SH-SY5Y (cell line): ENCODE data around the gene MFF.

Experiments
- GATA2 ChIP-seq: IDR thresholded peaks from 2 replicates; pipeline ENCODE4 v1.6.1; 2011; ENCODE audit warnings: mild to moderate bottlenecking, low read depth, low read length
- GATA3 ChIP-seq: IDR thresholded peaks from 2 replicates; pipeline ENCODE4 v1.6.1; 2011; ENCODE audit warnings: low read depth, mild to moderate bottlenecking, low read length, moderate library complexity

DNA sequence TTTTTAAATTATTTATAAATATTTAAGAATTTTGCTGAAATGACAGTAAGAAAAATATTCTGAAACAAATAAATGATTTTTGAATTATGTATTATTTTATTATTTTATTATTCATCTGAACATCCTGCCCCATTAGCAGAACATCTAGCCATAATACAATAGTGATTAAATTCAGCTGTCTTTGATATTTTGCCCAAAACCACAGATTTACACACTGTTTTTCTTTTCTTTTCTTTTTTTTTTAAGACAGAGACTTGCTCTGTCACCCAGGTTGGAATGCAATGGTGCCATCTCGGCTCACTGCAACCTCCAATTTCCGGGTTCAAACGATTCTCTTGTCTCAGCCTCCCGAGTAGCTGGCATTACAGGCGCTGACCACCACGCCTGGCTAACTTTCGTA is 64.6 kb downstream of the MFF start:
- TF ChIP-seq GATA2 (no peak), GATA3 (no peak)
